NCI-H82 treated with DMSO at 0.1 percent for 48 hours (cell line): Measurements from ENCODE around the gene UBL5.
A peak's percentile ranks its signal among the peaks of the same experiment; 100 is the strongest.
"Not testable (repeated sequence)": the region's sequence is repeated elsewhere in the genome, so short reads cannot be mapped to it uniquely, and the experiment has no call there.

Experiments used
- DNase-seq: peaks from one replicate; lab custom pipeline; 2025; ENCODE audit not compliant: unreplicated experiment; lab: John Stamatoyannopoulos, UW

Gene UBL5

GRCh38 chr19:9808855-9809824 lies 18.6 kb upstream of the UBL5 start:
- no peak for DNase-seq

GRCh38 chr19:9811139-9811538 lies 16.6 kb upstream of the UBL5 start:
- DNase-seq = no peak

DNA sequence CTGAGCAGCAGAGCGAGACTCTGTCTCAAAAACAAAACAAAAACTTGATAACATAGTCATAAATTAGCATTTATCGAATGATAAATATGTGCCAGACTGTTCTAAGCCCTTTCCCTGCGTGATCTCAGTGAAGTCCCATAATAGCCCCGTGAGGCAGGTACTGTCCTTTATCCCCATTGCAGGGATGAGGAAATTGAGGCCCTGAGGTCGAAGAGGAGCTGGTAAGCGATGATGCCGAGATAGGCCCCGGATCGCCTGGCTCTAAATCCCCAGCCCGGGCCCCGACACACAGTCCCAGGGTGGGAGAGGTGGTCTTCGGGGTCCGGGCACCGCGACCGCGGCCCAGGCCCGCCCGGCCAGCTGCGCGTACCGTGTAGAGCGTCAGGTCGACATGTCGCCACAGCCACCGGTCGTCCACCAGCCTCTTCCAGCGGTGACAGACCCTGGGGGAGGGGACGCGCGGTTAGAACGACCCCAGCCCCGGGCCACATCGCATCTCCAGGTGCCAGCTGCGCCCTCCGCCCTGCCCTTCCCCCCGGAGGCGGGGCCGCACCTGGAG lies 9.5 kb upstream of the UBL5 start:
- DNase-seq = no peak

DNA sequence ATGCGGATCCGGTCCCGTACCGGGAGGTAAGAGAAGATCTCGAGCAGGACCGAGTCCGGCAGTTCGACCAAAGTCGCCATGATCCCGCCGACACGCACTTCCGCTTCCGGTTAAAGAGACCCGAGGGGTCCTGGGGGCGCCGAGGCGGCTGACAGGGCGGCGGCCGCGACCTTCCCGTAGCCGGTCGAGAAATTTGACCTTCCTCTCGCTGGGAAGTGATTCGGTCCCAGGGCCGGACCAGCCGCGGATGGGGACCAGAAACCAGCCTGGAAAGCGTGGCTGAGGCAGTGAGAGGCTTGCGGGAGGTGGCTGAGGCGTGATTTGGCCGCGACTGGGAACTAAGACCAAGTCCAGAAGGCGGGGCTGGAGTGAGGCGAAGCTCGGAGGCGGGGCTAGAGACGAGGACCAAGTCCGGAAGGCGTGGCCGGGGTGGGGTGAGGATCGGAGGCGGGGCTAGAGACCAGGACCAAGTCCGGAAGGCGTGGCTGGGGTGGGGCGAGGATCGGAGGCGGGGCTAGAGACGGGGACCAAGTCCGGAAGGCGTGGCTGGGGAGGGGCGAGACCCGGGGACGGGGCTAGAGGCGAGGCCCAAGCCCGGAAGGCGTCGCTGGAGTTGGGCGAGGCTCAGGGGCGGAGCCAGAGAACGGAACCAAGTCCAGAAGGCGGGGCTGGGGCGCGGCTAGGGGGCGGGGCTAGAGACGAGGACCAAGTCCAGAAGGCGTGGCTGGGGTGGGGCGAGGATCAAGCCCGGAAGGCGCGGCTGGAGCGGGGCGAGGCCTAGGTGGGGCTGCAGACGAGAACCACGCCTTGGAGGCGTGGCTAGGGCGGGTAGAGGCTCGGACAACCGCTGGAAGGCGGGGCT lies 8.8 kb upstream of the UBL5 start, which contains the start of gene FBXL12:
Gene FBXL12, minus strand, starts transcription at position 346 of the 862 bp plus-strand sequence. Its CDS starts 266 bp downstream, at position 80.
- peak; percentile 96 for DNase-seq

- DNase-seq = no peak
Observed at GRCh38 chr19:9819596-9819909, 8.2 kb upstream of the UBL5 start.

- not testable (repeated sequence) for DNase-seq
Observed at GRCh38 chr19:9820034-9820433, 7.7 kb upstream of the UBL5 start.

- no peak for DNase-seq
Observed at GRCh38 chr19:9823816-9824215, 3.9 kb upstream of the UBL5 start.

DNA sequence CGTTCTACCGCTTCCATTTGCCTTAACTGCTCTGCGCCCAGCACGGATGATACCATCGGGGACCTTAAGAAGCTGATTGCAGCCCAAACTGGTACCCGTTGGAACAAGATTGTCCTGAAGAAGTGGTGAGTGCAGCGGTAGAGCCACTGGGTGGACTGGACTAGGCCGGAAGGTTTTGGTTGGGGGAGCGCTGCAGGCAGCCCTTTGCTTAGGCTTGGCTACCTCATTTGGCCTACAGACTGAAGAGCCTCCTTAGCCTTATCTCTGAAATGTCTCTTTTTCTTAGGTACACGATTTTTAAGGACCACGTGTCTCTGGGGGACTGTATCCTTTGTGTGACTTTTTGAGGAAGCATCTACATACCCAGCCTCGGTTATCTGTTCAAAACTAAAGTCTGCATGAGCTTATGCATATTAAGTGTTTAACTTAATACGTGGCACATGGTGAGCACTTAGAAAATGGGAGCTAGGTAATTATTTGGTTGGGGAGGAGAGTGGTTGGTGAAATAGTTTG lies 889 bp downstream of the UBL5 start:
- no peak for DNase-seq

DNA sequence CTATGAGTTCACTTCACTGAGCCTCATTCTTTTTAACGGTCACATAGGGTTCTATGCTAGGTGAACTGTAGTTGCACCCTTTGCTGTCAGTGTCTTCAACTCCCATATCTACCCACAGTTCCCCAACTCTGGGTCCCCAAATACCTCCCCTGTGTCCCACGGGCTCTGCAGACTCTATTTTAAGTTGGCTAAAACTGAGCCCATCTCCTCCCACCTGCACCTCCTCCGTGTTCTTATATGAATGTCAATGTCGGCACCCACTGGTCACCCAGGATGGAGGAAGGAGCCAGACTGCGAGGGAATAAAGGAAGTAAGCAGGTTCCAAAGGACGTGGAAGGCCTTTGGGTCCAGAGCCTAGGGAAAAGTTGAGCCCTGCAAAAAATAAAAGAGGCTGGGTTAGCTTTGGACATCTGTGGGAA lies 6.6 kb downstream of the UBL5 start:
- DNase-seq = no peak

DNA sequence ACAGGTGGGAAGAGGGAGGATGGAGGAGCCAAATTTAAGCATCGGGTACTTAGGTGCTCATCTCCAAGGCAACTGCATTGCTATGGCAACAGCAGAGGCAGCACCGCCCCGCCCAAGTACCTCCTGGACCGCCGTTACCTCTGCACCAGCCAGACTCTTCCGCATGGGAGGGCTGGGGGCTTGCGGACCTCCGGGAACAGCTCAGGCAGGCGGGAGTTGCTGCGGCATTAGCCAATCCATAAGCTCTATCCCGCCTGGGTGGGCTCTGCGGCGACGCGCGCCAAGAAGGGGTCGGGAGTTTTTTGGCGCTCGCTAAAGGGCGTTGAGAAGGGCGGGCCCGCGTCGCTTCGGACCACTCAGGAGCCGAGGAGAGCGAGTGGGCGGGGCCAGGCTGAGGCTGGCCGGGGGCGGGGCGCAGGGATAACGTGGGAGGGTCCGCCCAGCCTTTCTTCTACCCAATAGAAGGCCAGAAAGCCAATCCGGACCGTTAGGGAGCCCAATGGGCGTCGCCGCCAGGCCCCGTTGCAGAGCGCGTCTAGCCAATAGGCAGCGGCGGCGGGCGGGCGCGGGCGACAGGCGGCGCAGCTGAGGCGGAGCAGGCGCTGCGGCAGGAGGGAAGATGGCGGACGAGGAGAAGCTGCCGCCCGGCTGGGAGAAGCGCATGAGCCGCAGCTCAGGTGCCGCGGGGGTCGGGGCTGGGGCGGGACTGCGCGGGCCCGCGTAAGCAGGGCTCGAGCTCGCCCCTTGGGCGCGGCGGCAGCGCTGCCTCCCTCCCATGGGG lies 7.2 kb downstream of the UBL5 start, which contains the start of gene PIN1:
Gene PIN1, plus strand, starts transcription at position 593 of the 781 bp plus-strand sequence. Its CDS starts 27 bp downstream, at position 620.
- peak; percentile 94 for DNase-seq

DNA sequence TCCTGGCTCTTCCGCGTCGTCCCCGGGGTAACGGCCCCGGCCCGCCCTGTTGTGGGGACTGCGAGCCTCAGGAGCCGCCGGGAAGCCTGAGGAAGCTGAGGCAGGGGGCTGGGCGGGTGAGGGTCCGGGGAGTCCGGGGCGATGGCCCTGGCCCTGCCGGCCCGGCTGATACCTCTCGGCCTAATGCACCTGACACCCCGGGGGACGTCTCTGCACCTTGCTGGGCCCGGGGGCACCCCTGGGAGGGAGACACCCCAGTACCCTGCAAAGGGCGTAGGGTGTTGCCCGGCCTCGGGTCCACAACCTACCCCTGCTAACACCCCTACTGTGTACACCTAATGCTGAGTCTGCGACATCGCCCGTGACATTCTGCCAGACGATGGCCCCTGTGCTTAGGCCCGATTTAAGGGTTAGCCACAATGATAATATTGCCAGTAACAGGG lies 7.8 kb downstream of the UBL5 start:
- DNase-seq = no peak

GRCh38 chr19:9836021-9836420 lies 8.3 kb downstream of the UBL5 start:
- DNase-seq = no peak

GRCh38 chr19:9838324-9838723 lies 10.6 kb downstream of the UBL5 start:
- no peak for DNase-seq

DNA sequence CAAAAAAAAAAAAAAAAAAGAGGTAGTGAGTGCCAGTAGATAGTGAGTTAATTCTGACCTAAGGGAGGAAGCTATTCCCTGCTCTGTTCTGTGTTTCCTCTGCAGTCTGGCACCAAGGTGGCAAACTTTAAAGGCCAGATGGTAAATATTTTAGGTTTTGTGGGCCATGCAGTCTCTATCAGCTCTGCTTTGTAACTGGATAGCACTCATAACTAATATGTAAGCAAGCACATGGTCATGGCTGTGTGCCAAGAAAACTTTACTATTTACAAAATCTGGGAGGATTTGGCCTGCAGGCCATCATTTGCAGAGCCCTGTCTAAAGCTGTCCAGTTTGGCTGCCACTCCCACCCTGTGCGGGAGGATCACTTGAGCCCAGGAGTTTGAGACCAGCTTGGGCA lies 11.7 kb downstream of the UBL5 start:
- DNase-seq = no peak

DNA sequence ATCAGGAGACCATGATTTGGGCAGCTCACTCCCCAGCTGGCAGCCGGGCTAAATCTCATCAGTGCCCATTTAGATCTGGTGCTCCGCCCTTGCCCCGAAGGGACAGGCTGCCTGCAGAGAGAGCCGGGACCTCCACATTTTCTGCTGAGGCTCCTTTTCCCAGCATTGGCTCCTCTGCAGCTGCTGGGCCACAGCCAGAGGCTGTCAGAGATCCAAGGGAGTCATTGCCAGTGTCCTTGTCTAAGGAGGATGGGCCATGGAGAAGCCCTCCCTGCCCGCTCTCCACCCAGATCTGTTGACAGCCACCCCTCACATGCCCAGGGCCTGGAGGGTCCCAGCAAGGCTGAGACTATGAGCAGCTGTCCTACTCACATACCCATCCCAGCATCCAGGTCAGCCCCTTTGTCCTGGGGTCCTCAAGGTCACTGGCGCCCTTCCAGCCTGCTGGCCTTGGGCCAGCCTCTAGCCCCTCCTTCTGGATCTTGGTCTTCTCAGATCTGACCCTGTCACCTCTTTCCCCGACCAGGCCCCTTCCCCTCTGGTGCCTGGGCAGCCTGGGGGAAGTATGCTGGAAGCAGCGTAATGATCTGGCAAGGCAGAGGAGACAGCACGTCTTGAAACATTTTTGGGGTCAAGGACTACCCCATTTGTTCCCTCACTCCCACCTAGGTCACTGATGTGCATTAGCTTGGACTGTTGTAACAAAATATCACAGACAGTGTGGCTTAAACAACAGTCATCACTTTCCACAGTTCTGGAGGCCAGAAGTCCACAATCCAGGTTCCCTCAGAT lies 15.3 kb downstream of the UBL5 start:
- no peak for DNase-seq

- DNase-seq = not testable (repeated sequence)
Observed at GRCh38 chr19:9843626-9844273, 16.0 kb downstream of the UBL5 start.

GRCh38 chr19:9847087-9847671 lies 19.5 kb downstream of the UBL5 start:
- DNase-seq = no peak

GRCh38 chr19:9848060-9848459 lies 20.3 kb downstream of the UBL5 start:
- no peak for DNase-seq

DNA sequence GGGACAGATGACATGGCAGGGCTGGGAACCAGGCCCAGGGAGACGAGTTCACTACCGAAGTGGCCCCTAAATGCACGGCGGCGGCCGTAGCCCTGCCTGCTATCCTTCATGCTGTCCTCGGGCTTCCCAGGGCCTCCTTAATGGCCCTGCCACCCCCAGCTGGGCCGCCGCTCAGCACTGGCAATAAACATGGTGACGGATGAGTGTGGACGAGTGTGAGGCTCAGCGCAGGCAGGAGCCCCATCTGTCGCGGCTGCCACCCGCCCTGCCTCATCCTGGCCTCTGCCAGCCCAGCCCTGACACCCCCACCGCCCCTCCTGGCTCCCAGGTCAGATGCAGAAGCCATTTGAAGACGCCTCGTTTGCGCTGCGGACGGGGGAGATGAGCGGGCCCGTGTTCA lies 21.0 kb downstream of the UBL5 start:
- DNase-seq = peak; percentile 57
